Sigmoid colon (tissue), 4 donors: ENCODE data around the gene TRAF3IP1.

Experiments used
- CTCF ChIP-seq, 4 experiments: fragments of 450-650 bp in 3 of 4; fragments of 200-600 bp in 1 of 4; IDR thresholded peaks; one replicate each; pipeline ENCODE4 v1.5.1; 2016 to 2019; ENCODE audit warnings: antibody characterized with exemption in 4 of 4, mild to moderate bottlenecking in 3 of 4, moderate library complexity in 2 of 4
- POLR2AphosphoS5 ChIP-seq, 4 donors: sonication (generic); formaldehyde crosslinking; IDR thresholded peaks; one replicate each; pipeline ENCODE4 v1.6.1; 2017; ENCODE audit warnings: antibody characterized with exemption in 4 of 4

GRCh38 chr2:238338710-238339394 is 18.5 kb downstream of the TRAF3IP1 start:
- TF ChIP-seq CTCF (IDR thresholded peaks at IDR 0.05) (no peak), POLR2AphosphoS5 (IDR thresholded peaks at IDR 0.05) (no peak)
